ENCODE measurements around the gene TTLL10. TPM values are rescaled to one million over a fixed set of nuclear protein-coding genes. Genes with fewer than 3 reads are reported as not detected.

Gene TTLL10
- total and polyA plus RNA-seq, 2 experiments from 2014 or later: 0.45 TPM; not detected in 1

GRCh38 chr1:1175221-1176062, 1.8 kb downstream of the TTLL10 start:
- Mint-ChIP-seq H3K36me3 (ENCODE audit: low read depth) (no peaks in the 10 kb centered on the region), H3K9me3 (no peaks in the 10 kb centered on the region; the same call in 2 of the 3 replicates), H3K27ac (no peak overlapping the region), H3K4me1 (peaks cover 22% of the 10 kb centered on the region), H3K27me3 (ENCODE audit: insufficient read depth, low read depth, poor library complexity) (peaks cover 12% of the 10 kb centered on the region), H3K4me3 (no peak overlapping the region)
- TF ChIP-seq REST (IDR thresholded peaks at IDR 0.05; ENCODE audit: unreplicated experiment) (no peak), ZNF331 (CRISPR knock-in tag; IDR thresholded peaks at IDR 0.05; ENCODE audit: low read depth) (no peak), ZNF462 (CRISPR knock-in tag; IDR thresholded peaks at IDR 0.05) (no peak), EZH2phosphoT487 (IDR thresholded peaks at IDR 0.05; ENCODE audit: unreplicated experiment) (no peak), ZNF114 (CRISPR knock-in tag; IDR thresholded peaks at IDR 0.05) (no peak), STAT1 (IDR thresholded peaks at IDR 0.05; ENCODE audit: unreplicated experiment) (no peak), EZH2 (IDR thresholded peaks at IDR 0.05; ENCODE audit: low read depth, unreplicated experiment) (no peak), CREB1 (CRISPR knock-in tag; IDR thresholded peaks at IDR 0.05; ENCODE audit: low read depth) (no peak), CTCF (conservative IDR thresholded peaks at IDR 0.05; ENCODE audit: low read depth in 2 of 2) (no peak), POLR2AphosphoS5 (IDR thresholded peaks at IDR 0.05; ENCODE audit: low read depth) (no peak), JUNB (IDR thresholded peaks at IDR 0.05; ENCODE audit: unreplicated experiment) (no peak), ETS1 (IDR thresholded peaks at IDR 0.05) (no peak), NANOG (IDR thresholded peaks at IDR 0.05; ENCODE audit: borderline replicate concordance) (no peak)
- Histone ChIP-seq H2AFZ (no peak overlapping the region), H3K4me2 (no peak overlapping the region), H3K27ac (ENCODE audit: low read depth) (no peak overlapping the region), H3K4me3 (no peak overlapping the region), H3K4me1 (ENCODE audit: insufficient read depth) (peaks cover 13% of the 10 kb centered on the region; the same call in 1 of the 2 replicates), H3K27me3 (ENCODE audit: insufficient read depth) (no peaks in the 10 kb centered on the region), H3F3A (replicated peaks; ENCODE audit: low read depth) (no peaks in the 10 kb centered on the region), H3K36me3 (ENCODE audit: insufficient read depth) (no peaks in the 10 kb centered on the region), H3K79me2 (replicated peaks; ENCODE audit: insufficient read depth) (no peaks in the 10 kb centered on the region), H4K20me1 (replicated peaks; ENCODE audit: insufficient read depth) (no peaks in the 10 kb centered on the region), H3K9me2 (ENCODE audit: insufficient read depth) (no peaks in the 10 kb centered on the region)
- ATAC-seq (no peak), DNase-seq (ENCODE audit: low spot score) (peak; percentile 0)

Data from GM23338 (cell line).